Cardiac fibroblast (primary cell): ENCODE results near the gene LARGE1.

Source experiments
- DNase-seq, 2 donors: peaks; one replicate each; pipeline versions ENCODE4 v3.0.0 to v3.0.0-alpha.2; 2010; ENCODE audit warnings: low read depth in 2 of 2
- H3K4me3 ChIP-seq, 2 donors: replicated peaks in 1 of 2; 1 replicate in 1 of 2; 2 replicates in 1 of 2; pipeline ENCODE4 v1.5.1; 2011; ENCODE audit warnings: low read depth in 2 of 2, low read length in 2 of 2, mild to moderate bottlenecking in 2 of 2, moderate library complexity in 1 of 2
- CTCF ChIP-seq: IDR thresholded peaks from one replicate; pipeline ENCODE4 v1.5.1; 2011; ENCODE audit warnings: low read depth, mild to moderate bottlenecking, low read length, inconsistent platforms

Gene LARGE1

GRCh38 chr22:33757041-33757801, 163.1 kb downstream of the LARGE1 start:
- DNase-seq, result no peak
- TF ChIP-seq CTCF, result no peak
- no peak overlapping the region for H3K4me3 ChIP-seq

- H3K4me3 ChIP-seq, result no peak overlapping the region
- no peak for TF ChIP-seq CTCF
- no peak for DNase-seq
Measured at GRCh38 chr22:33756508-33756949, 163.7 kb downstream of the LARGE1 start.

- TF ChIP-seq CTCF, result no peak
- no peak overlapping the region for H3K4me3 ChIP-seq
- DNase-seq, result no peak
Measured at GRCh38 chr22:33748714-33749113, 171.6 kb downstream of the LARGE1 start.

GRCh38 chr22:33747576-33748180, 172.6 kb downstream of the LARGE1 start:
- H3K4me3 ChIP-seq, result no peak overlapping the region
- no peak for DNase-seq
- no peak for TF ChIP-seq CTCF

GRCh38 chr22:33747029-33747428, 173.2 kb downstream of the LARGE1 start:
- no peak for TF ChIP-seq CTCF
- H3K4me3 ChIP-seq, result no peak overlapping the region
- no peak for DNase-seq

GRCh38 chr22:33746501-33746928, 173.8 kb downstream of the LARGE1 start:
- no peak for DNase-seq
- H3K4me3 ChIP-seq, result no peak overlapping the region
- no peak for TF ChIP-seq CTCF
